Measurements from ENCODE around the gene TCF7L2. TPM values are rescaled to one million over a fixed set of nuclear protein-coding genes. Genes with fewer than 3 reads are reported as not detected.

Gene TCF7L2
- total RNA-seq, 4 donors from 2014 or later = 12.7 to 59.9 (median 16.1) TPM

- Histone ChIP-seq H3K4me1 (peaks cover 3 to 12% of the 10 kb centered on the region in 2 donors), H3K27me3 (no peaks in the 10 kb centered on the region), H3K9me3 (no peaks in the 10 kb centered on the region), H3K4me3 (no peak overlapping the region), H3K36me3 (no peaks in the 10 kb centered on the region), H3K27ac (peak overlapping the region; percentile 43 to 72)
- DNase-seq = peak in 1 of 2 donors; percentile 51
- TF ChIP-seq CTCF (IDR thresholded peaks at IDR 0.05) = no peak
- TF ChIP-seq POLR2A (IDR thresholded peaks at IDR 0.05) = no peak
- intact Hi-C loops (cut with DNase I; ENCODE audit: low total_unique reads) = no loop called here
These were observed 146.3 kb downstream of the TCF7L2 start for GRCh38 chr10:113096128-113096996.

GRCh38 chr10:113097036-113097435, 147.0 kb downstream of the TCF7L2 start:
- Histone ChIP-seq H3K9me3 (no peaks in the 10 kb centered on the region), H3K27ac (peak overlapping the region; percentile 43 to 72), H3K4me3 (no peak overlapping the region), H3K36me3 (no peaks in the 10 kb centered on the region), H3K27me3 (no peaks in the 10 kb centered on the region), H3K4me1 (peaks cover 3 to 12% of the 10 kb centered on the region in 2 donors)
- intact Hi-C loops (cut with DNase I; ENCODE audit: low total_unique reads) = no loop called here
- TF ChIP-seq CTCF (IDR thresholded peaks at IDR 0.05) = no peak
- TF ChIP-seq POLR2A (IDR thresholded peaks at IDR 0.05) = no peak
- no peak for DNase-seq

GRCh38 chr10:113099431-113100183, 149.6 kb downstream of the TCF7L2 start:
- no peak overlapping the region for H3K4me3 ChIP-seq
- no peaks in the 10 kb centered on the region for H3K9me3 ChIP-seq
- no peak for DNase-seq
- H3K27ac ChIP-seq = peak overlapping the region in 1 of 2 donors; percentile 56
- H3K27me3 ChIP-seq = no peaks in the 10 kb centered on the region
- TF ChIP-seq POLR2A (IDR thresholded peaks at IDR 0.05) = no peak
- no peak for TF ChIP-seq CTCF (IDR thresholded peaks at IDR 0.05)
- no peaks in the 10 kb centered on the region for H3K36me3 ChIP-seq
- peaks cover 15 to 28% of the 10 kb centered on the region in 2 donors for H3K4me1 ChIP-seq
- intact Hi-C loops (cut with DNase I; ENCODE audit: low total_unique reads) = no loop called here

- Histone ChIP-seq H3K27me3 (no peaks in the 10 kb centered on the region), H3K4me3 (no peak overlapping the region), H3K36me3 (no peaks in the 10 kb centered on the region), H3K4me1 (peaks cover 19 to 28% of the 10 kb centered on the region in 2 donors), H3K9me3 (no peaks in the 10 kb centered on the region), H3K27ac (peak overlapping the region in 1 of 2 donors; percentile 56)
- intact Hi-C loops (cut with DNase I; ENCODE audit: low total_unique reads) = no loop called here
- TF ChIP-seq CTCF (IDR thresholded peaks at IDR 0.05) (no peak), POLR2A (IDR thresholded peaks at IDR 0.05) (no peak)
- DNase-seq = no peak
These were observed 150.2 kb downstream of the TCF7L2 start for GRCh38 chr10:113100281-113100680.
